ENCODE results near the gene GSDMA.

Gene GSDMA

DNA sequence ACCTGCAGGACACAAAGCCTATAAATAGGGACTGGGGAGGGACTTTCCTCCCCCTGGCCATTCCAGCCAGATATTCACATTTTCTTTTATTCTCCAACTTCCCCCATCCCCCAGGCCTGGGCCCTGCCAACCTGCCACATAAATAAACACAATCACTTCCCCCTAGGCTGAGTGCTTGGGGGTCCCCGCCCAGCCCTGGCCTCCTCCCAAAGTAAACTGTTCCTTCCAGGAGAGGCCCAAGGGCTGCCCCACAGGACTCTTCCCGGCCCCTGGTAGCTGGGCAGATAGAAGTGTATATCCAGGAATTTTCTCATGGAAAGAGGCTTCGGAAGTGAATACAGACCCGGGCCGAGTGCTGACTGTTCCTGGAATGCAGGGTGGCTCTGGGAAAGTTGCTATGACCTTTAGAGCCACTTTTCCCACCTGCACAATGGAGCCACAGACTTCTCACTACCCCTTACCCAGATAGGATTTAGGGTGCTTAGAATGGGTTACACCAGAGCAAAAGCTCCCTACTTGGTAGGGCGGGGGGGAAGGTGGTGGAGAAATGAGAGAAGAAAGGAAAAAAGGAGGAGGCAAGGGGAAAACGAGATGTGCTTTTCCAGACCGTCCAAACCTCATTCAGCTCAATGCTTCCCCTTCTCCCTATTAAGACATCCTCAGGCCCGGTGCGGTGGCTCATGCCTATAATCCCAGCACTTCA, 60.9 kb downstream of the GSDMA start:
- Histone ChIP-seq H3K9me3 (ENCODE audit: control insufficient read depth, insufficient read depth, low read length) (no peaks in the 10 kb centered on the region), H3K79me2 (ENCODE audit: control insufficient read depth, low read length) (no peaks in the 10 kb centered on the region), H3K9me2 (replicated peaks; ENCODE audit: control insufficient read depth, low read length) (no peaks in the 10 kb centered on the region), H3K4me2 (ENCODE audit: low read length) (no peak overlapping the region), H3K27me3 (ENCODE audit: control insufficient read depth, low read length) (no peaks in the 10 kb centered on the region), H3F3A (ENCODE audit: control insufficient read depth, insufficient read depth) (no peaks in the 10 kb centered on the region), H3K36me3 (ENCODE audit: control insufficient read depth, low read length) (peaks cover 42% of the 10 kb centered on the region), H3K27ac (ENCODE audit: low read depth, low read length) (no peak overlapping the region), H3K4me3 (ENCODE audit: low read length) (no peak overlapping the region), H3K4me1 (ENCODE audit: control insufficient read depth, low read length) (no peaks in the 10 kb centered on the region), H4K20me1 (ENCODE audit: control insufficient read depth, insufficient read depth, low read depth, low read length) (no peaks in the 10 kb centered on the region)
- TF ChIP-seq EZH2phosphoT487 (IDR thresholded peaks at IDR 0.05; ENCODE audit: borderline replicate concordance, low read length) (no peak), CTCF (IDR thresholded peaks at IDR 0.05; ENCODE audit: low read depth, low read length, poor library complexity, severe bottlenecking) (no peak)

DNA sequence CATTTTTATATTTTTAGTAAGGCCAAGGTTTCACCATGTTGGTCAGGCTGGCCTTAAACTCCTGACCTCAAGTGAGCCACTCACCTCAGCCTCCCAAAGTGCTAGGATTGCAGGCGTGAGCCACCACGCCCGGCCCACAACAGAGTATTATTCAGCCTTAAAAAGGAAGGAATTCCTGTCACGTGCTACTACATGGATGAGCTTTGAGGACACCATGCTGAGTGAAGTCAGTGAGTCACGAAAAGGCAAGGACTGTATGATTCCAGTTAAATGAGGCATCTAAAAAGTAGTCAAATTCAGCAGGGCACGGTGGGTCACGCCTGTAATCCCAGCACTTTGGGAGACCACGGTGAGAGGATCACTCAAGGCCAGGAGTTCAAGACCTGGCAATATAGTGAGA, 62.1 kb downstream of the GSDMA start:
- no peak overlapping the region for H3K4me2 ChIP-seq (ENCODE audit: low read length)
- H3F3A ChIP-seq (ENCODE audit: control insufficient read depth, insufficient read depth) = no peaks in the 10 kb centered on the region
- TF ChIP-seq CTCF (IDR thresholded peaks at IDR 0.05; ENCODE audit: low read depth, low read length, poor library complexity, severe bottlenecking) (no peak), EZH2phosphoT487 (IDR thresholded peaks at IDR 0.05; ENCODE audit: borderline replicate concordance, low read length) (no peak)
- H3K27ac ChIP-seq (ENCODE audit: low read depth, low read length) = no peak overlapping the region
- H3K27me3 ChIP-seq (ENCODE audit: control insufficient read depth, low read length) = no peaks in the 10 kb centered on the region
- peaks cover 47% of the 10 kb centered on the region for H3K36me3 ChIP-seq (ENCODE audit: control insufficient read depth, low read length)
- no peaks in the 10 kb centered on the region for H3K4me1 ChIP-seq (ENCODE audit: control insufficient read depth, low read length)
- H3K9me3 ChIP-seq (ENCODE audit: control insufficient read depth, insufficient read depth, low read length) = no peaks in the 10 kb centered on the region
- no peaks in the 10 kb centered on the region for H3K79me2 ChIP-seq (ENCODE audit: control insufficient read depth, low read length)
- H3K4me3 ChIP-seq (ENCODE audit: low read length) = no peak overlapping the region
- H4K20me1 ChIP-seq (ENCODE audit: control insufficient read depth, insufficient read depth, low read depth, low read length) = no peaks in the 10 kb centered on the region
- no peaks in the 10 kb centered on the region for H3K9me2 ChIP-seq (replicated peaks; ENCODE audit: control insufficient read depth, low read length)

DNA sequence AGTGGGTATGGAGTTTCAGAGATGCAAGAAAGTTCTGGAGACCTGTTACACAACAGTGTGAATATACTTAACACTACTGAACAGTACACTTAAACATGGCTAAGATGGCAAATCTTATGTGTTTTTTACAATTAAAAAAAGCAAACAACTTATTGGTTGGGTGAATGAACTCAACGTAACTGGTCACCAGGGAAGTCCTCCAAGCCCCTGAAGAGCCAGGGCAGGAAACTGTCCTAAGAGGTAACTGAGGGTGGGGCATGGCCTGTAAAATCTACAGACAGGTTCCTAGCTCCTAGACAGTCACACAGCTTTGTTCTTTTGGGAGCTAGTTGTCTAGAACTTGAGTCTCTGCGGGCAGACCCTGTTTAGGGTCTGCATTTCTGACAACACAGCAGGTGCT, 62.8 kb downstream of the GSDMA start:
- H3K79me2 ChIP-seq (ENCODE audit: control insufficient read depth, low read length) = no peaks in the 10 kb centered on the region
- no peak overlapping the region for H3K4me2 ChIP-seq (ENCODE audit: low read length)
- no peaks in the 10 kb centered on the region for H3F3A ChIP-seq (ENCODE audit: control insufficient read depth, insufficient read depth)
- peaks cover 47% of the 10 kb centered on the region for H3K36me3 ChIP-seq (ENCODE audit: control insufficient read depth, low read length)
- no peak overlapping the region for H3K4me3 ChIP-seq (ENCODE audit: low read length)
- no peaks in the 10 kb centered on the region for H3K9me3 ChIP-seq (ENCODE audit: control insufficient read depth, insufficient read depth, low read length)
- no peaks in the 10 kb centered on the region for H3K4me1 ChIP-seq (ENCODE audit: control insufficient read depth, low read length)
- H4K20me1 ChIP-seq (ENCODE audit: control insufficient read depth, insufficient read depth, low read depth, low read length) = no peaks in the 10 kb centered on the region
- TF ChIP-seq CTCF (IDR thresholded peaks at IDR 0.05; ENCODE audit: low read depth, low read length, poor library complexity, severe bottlenecking) (no peak), EZH2phosphoT487 (IDR thresholded peaks at IDR 0.05; ENCODE audit: borderline replicate concordance, low read length) (no peak)
- no peaks in the 10 kb centered on the region for H3K27me3 ChIP-seq (ENCODE audit: control insufficient read depth, low read length)
- no peak overlapping the region for H3K27ac ChIP-seq (ENCODE audit: low read depth, low read length)
- H3K9me2 ChIP-seq (replicated peaks; ENCODE audit: control insufficient read depth, low read length) = no peaks in the 10 kb centered on the region
